ENCODE measurements around the gene CAPN10. TPM values are rescaled to one million over a fixed set of nuclear protein-coding genes. Genes with fewer than 3 reads are reported as not detected.

CAPN10 gene
- polyA plus RNA-seq, 1 donor (not counting 4 experiments of a cell fraction or from before 2014, with no cell fraction given), result 7.1 TPM

DNA sequence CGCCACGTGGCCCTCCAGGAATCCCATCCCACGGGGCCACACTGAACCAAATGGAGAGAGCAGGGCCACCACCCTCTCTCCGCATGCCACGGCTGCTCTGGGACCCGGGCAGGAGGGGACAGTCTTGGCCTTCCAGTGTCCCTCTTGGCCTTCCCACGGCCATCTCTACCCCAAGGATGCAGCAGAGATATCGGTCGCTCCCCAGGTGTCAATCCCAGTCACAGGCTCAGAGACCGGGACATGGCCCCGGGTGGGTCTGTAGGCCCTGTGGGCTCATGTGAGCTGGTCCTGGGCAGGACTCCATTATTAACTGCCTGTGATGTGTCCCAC lies 15.3 kb downstream of the CAPN10 start:
- FAIRE-seq (no peak), DNase-seq (ENCODE audit: low read depth, low spot score) (no peak)
- Histone ChIP-seq H3K79me2 (ENCODE audit: control insufficient read depth, insufficient read depth, low read length) (no peaks in the 10 kb centered on the region), H3K9me1 (ENCODE audit: control insufficient read depth, extremely low read depth, insufficient read depth, low read length) (no peaks in the 10 kb centered on the region), H3K36me3 (ENCODE audit: control insufficient read depth in 2 of 2, extremely low read depth in 1 of 2, insufficient read depth in 2 of 2, low read length in 2 of 2) (peaks cover 0 to 11% of the 10 kb centered on the region in 2 experiments), H2AFZ (ENCODE audit: control insufficient read depth, low read length) (no peak overlapping the region), H4K20me1 (ENCODE audit: control insufficient read depth, extremely low read depth, insufficient read depth, low read length) (no peaks in the 10 kb centered on the region), H3K4me2 (ENCODE audit: control insufficient read depth, extremely low read depth, insufficient read depth, low read depth, low read length) (no peak overlapping the region), H3K27me3 (ENCODE audit: control insufficient read depth, extremely low read depth, insufficient read depth, low read length) (no peaks in the 10 kb centered on the region), H3K27ac (ENCODE audit: control insufficient read depth, insufficient read depth, low read length) (no peak overlapping the region), H3K9me3 (ENCODE audit: control insufficient read depth, low read depth, low read length) (no peaks in the 10 kb centered on the region), H3K4me3 (ENCODE audit: control insufficient read depth in 2 of 3, extremely low read depth in 1 of 3, insufficient read depth in 2 of 3, low read depth in 1 of 3, low read length in 3 of 3) (no peak overlapping the region), H3K4me1 (ENCODE audit: control insufficient read depth, extremely low read depth, insufficient read depth, low read length) (no peaks in the 10 kb centered on the region), H3K9ac (ENCODE audit: control insufficient read depth, extremely low read depth, insufficient read depth, low read length) (no peak overlapping the region)
- TF ChIP-seq, protein P1, sequence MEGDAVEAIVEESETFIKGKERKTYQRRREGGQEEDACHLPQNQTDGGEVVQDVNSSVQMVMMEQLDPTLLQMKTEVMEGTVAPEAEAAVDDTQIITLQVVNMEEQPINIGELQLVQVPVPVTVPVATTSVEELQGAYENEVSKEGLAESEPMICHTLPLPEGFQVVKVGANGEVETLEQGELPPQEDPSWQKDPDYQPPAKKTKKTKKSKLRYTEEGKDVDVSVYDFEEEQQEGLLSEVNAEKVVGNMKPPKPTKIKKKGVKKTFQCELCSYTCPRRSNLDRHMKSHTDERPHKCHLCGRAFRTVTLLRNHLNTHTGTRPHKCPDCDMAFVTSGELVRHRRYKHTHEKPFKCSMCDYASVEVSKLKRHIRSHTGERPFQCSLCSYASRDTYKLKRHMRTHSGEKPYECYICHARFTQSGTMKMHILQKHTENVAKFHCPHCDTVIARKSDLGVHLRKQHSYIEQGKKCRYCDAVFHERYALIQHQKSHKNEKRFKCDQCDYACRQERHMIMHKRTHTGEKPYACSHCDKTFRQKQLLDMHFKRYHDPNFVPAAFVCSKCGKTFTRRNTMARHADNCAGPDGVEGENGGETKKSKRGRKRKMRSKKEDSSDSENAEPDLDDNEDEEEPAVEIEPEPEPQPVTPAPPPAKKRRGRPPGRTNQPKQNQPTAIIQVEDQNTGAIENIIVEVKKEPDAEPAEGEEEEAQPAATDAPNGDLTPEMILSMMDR (optimal IDR thresholded peaks at IDR 0.05 in 1 of 3, IDR thresholded peaks at IDR 0.05 in 1 of 3, conservative IDR thresholded peaks at IDR 0.05 in 1 of 3; ENCODE audit: extremely low read depth in 1 of 3, insufficient read depth in 2 of 3, low read length in 3 of 3), result no peak
- TF ChIP-seq EZH2 (IDR thresholded peaks at IDR 0.05; ENCODE audit: low read length), result no peak
- dilution Hi-C loops (cut with MboI; ENCODE audit: extremely low pct_ligation_motif_present, low sequenced_read_pairs), result no loop called here

DNA sequence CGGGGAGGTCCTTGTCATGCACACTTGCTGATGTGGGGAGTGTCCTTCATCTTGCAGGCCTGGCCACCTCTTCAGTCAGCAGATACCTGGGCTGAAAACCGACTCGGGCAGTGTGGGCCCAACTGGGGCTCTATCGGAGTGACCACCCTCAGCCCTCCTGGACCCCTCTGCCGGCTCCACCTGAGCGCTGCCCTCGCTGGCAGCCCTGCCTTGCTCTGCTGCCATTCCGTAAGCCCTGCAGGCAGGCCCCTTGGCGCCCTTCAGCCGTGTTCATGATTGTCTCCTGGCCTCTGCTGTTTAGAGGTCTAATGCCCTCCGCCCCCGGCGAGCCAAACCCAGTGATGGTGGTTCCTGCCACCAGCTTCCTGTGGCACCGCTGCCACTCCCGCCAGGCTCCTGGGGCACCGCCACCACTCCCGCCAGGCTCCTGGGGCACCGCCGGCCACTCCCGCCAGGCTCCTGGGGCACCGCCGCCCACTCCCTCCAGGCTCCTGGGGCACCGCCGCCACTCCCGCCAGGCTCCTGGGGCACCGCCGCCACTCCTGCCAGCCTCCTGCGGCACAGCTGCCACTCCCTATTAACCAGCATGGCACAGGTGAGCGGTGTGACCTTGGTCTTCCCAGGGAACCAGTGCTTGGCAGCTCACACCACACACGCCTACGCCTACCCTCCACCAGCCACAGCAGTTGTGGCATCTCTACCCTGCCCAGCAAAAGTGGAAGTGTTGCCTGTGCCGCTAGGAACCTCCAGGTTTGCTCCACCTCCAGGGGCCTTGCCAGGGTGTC lies 15.9 kb downstream of the CAPN10 start:
- Histone ChIP-seq H3K4me1 (ENCODE audit: control insufficient read depth, extremely low read depth, insufficient read depth, low read length) (no peaks in the 10 kb centered on the region), H3K4me2 (ENCODE audit: control insufficient read depth, extremely low read depth, insufficient read depth, low read depth, low read length) (no peak overlapping the region), H3K79me2 (ENCODE audit: control insufficient read depth, insufficient read depth, low read length) (no peaks in the 10 kb centered on the region), H3K27me3 (ENCODE audit: control insufficient read depth, extremely low read depth, insufficient read depth, low read length) (no peaks in the 10 kb centered on the region), H3K9me3 (ENCODE audit: control insufficient read depth, low read depth, low read length) (no peaks in the 10 kb centered on the region), H4K20me1 (ENCODE audit: control insufficient read depth, extremely low read depth, insufficient read depth, low read length) (no peaks in the 10 kb centered on the region), H2AFZ (ENCODE audit: control insufficient read depth, low read length) (no peak overlapping the region), H3K9ac (ENCODE audit: control insufficient read depth, extremely low read depth, insufficient read depth, low read length) (no peak overlapping the region), H3K9me1 (ENCODE audit: control insufficient read depth, extremely low read depth, insufficient read depth, low read length) (no peaks in the 10 kb centered on the region), H3K27ac (ENCODE audit: control insufficient read depth, insufficient read depth, low read length) (no peak overlapping the region), H3K4me3 (ENCODE audit: control insufficient read depth in 2 of 3, extremely low read depth in 1 of 3, insufficient read depth in 2 of 3, low read depth in 1 of 3, low read length in 3 of 3) (no peak overlapping the region), H3K36me3 (ENCODE audit: control insufficient read depth in 2 of 2, extremely low read depth in 1 of 2, insufficient read depth in 2 of 2, low read length in 2 of 2) (peaks cover 0 to 11% of the 10 kb centered on the region in 2 experiments)
- FAIRE-seq (no peak), DNase-seq (ENCODE audit: low read depth, low spot score) (no peak)
- no peak for TF ChIP-seq EZH2 (IDR thresholded peaks at IDR 0.05; ENCODE audit: low read length)
- TF ChIP-seq, protein P1 (optimal IDR thresholded peaks at IDR 0.05 in 1 of 3, IDR thresholded peaks at IDR 0.05 in 1 of 3, conservative IDR thresholded peaks at IDR 0.05 in 1 of 3; ENCODE audit: extremely low read depth in 1 of 3, insufficient read depth in 2 of 3, low read length in 3 of 3), result no peak
- dilution Hi-C loops (cut with MboI; ENCODE audit: extremely low pct_ligation_motif_present, low sequenced_read_pairs), result no loop called here

Measured in keratinocyte (primary cell).